Upper lobe of left lung (tissue), 4 donors: Measurements from ENCODE around the gene MAPRE3.

Experiments used
- CTCF ChIP-seq, 6 experiments: fragments of 450-650 bp in 4 of 6; fragments of 200-600 bp in 2 of 6; sonication (generic) in 2 of 6; IDR thresholded peaks; one replicate each; pipeline ENCODE4 v1.5.1; 2016 to 2019; ENCODE audit warnings: antibody characterized with exemption in 6 of 6
- EP300 ChIP-seq, 4 donors: sonication (generic); formaldehyde crosslinking; IDR thresholded peaks; one replicate each; pipeline ENCODE4 v1.5.1; 2017; ENCODE audit warnings: antibody characterized with exemption in 4 of 4, control low read depth in 2 of 4
- POLR2A ChIP-seq, 4 donors: fragments of 450-650 bp; IDR thresholded peaks; one replicate each; pipeline ENCODE4 v1.5.1; 2016 to 2017; ENCODE audit warnings: antibody characterized with exemption in 4 of 4, mild to moderate bottlenecking in 2 of 4
- POLR2AphosphoS5 ChIP-seq, 2 donors: sonication (generic); formaldehyde crosslinking; IDR thresholded peaks; one replicate each; pipeline ENCODE4 v1.5.1; 2017; ENCODE audit warnings: antibody characterized with exemption in 2 of 2

DNA sequence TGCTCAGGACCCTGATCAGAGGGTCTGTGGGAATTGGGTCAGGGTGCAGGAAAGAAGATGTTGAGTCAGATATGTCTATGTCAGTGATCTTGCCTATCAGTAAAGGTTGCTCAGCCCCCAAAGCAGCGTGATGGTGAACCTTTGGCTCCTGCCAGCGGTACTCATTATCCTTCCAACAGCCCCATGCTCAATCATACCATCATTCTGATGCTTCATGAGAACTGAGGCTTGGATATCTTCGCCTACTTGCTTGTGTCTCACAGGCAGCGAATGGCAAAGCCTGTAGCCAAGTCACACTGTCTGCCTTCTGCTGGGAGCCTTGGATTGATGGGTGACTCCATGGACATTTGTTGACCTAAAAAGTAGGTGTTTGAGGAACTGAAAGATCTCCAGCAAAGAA, 43.3 kb downstream of the MAPRE3 start:
- no peak for TF ChIP-seq CTCF (IDR thresholded peaks at IDR 0.05)
- no peak for TF ChIP-seq POLR2AphosphoS5 (IDR thresholded peaks at IDR 0.05)
- TF ChIP-seq POLR2A (IDR thresholded peaks at IDR 0.05), result no peak
- no peak for TF ChIP-seq EP300 (IDR thresholded peaks at IDR 0.05)
